ENCODE measurements around the gene LONP1.
"Not testable (repeated sequence)": the region's sequence is repeated elsewhere in the genome, so short reads cannot be mapped to it uniquely, and the experiment has no call there.

The LONP1 gene

DNA sequence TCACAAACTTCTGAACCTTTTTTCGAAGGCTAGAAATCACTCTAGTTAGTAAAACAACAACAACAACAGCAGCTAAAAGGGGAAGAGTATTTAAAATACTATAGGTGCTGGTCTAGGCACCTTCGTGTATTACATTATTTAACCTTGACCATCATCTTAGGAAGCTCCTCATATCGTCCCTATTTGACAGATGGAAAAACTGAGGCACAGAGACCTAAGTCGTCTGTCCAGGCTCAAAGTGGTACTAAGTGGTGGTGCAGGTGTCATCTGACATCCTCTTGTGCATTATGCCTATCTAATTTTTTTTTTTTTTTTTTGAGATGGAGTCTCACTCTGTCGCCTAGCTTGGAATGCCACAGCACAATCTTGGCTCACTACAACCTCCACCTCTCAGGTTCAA lies 29.6 kb upstream of the LONP1 start:
- TF ChIP-seq, protein P1, sequence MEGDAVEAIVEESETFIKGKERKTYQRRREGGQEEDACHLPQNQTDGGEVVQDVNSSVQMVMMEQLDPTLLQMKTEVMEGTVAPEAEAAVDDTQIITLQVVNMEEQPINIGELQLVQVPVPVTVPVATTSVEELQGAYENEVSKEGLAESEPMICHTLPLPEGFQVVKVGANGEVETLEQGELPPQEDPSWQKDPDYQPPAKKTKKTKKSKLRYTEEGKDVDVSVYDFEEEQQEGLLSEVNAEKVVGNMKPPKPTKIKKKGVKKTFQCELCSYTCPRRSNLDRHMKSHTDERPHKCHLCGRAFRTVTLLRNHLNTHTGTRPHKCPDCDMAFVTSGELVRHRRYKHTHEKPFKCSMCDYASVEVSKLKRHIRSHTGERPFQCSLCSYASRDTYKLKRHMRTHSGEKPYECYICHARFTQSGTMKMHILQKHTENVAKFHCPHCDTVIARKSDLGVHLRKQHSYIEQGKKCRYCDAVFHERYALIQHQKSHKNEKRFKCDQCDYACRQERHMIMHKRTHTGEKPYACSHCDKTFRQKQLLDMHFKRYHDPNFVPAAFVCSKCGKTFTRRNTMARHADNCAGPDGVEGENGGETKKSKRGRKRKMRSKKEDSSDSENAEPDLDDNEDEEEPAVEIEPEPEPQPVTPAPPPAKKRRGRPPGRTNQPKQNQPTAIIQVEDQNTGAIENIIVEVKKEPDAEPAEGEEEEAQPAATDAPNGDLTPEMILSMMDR (IDR thresholded peaks at IDR 0.05; ENCODE audit: low read depth, low read length, missing control alignments) = no peak
- no peak overlapping the region for H3K4me3 ChIP-seq (ENCODE audit: low read depth, low read length)
- no peak for DNase-seq (ENCODE audit: low read depth)

DNA sequence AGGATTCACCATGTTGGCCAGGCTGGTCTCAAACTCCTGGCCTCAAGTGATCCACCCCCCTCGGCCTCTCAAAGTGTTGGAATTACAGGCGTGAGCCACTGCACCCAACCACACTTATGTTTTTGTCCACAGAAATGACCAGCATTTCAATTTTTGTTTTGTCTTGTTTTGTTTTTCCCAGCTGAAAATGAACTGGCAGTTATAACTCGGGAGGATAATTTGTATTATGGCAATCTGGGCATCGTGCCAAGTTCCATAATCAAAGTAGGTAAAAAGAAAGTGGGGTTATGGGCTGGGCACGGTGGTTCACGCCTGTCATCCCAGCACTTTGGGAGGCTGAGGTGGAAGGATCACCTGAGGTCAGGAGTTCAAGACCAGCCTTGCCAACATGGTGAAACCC lies 29.0 kb upstream of the LONP1 start:
- H3K4me3 ChIP-seq (ENCODE audit: low read depth, low read length); DNase-seq (ENCODE audit: low read depth): not testable (repeated sequence)

DNA sequence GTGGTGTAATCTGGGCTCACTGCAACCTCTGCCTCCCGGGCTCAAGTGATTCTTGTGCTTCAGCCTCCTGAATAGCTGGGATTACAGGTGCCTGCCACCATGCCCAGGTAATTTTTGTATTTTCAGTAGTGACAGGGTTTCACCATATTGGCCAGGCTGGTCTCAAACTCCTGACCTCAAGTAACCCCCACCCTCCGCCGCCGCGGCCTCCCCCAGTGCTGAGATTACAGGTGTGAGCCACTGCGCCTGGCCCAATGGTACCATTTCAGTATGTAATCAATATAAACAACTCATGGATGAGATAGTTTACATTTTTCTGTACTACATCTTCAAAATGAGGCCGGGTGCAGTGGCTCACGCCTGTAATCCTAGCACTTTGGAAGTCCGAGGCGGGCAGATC lies 25.1 kb upstream of the LONP1 start:
- DNase-seq (ENCODE audit: low read depth); H3K4me3 ChIP-seq (ENCODE audit: low read depth, low read length): not testable (repeated sequence)

DNA sequence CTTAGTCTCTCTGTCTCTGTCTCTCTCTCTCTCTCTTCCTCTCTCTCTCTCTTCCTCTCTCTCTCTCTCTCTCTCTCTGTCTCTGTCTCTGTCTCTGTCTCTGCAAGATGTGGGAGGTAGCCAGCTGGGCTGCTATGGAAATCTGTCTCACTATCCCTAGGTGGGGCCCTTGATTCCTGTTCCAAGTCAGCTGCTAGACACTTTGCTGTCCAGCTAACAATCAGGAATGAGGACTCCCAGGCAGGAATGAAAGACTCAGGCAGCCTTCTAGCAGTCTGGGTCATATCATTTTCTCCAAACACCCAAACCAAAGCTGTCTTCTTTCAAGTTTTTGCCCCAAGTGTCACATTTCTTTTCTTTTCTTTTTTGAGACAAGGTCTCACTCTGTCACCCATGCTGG lies 23.7 kb upstream of the LONP1 start:
- DNase-seq (ENCODE audit: low read depth) = no peak
- H3K4me3 ChIP-seq (ENCODE audit: low read depth, low read length) = no peak overlapping the region

DNA sequence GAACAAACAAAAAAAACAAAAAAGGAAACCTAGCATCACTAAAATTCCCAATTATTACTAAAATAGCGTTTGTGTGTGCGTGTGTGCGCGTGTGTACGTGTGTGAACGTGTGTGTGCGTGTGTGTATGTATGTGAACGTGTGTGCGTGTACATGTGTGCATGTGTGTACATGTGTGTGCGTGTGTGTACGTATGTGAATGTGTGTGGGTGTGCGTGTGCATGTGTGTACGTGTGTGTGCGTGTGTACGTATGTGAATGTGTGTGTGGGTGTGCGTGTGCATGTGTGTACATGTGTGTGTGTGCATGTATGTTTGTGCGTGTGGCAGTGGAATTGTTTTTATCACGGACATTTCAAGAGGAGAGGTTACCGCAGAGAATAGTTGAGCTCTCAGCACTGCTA lies 22.1 kb upstream of the LONP1 start:
- no peak for DNase-seq (ENCODE audit: low read depth)
- TF ChIP-seq, protein P1 (IDR thresholded peaks at IDR 0.05; ENCODE audit: low read depth, low read length, missing control alignments) = no peak
- no peak overlapping the region for H3K4me3 ChIP-seq (ENCODE audit: low read depth, low read length)

More for the DNA sequence above, 23.7 kb upstream of the LONP1 start:
- TF ChIP-seq, protein P1 (IDR thresholded peaks at IDR 0.05; ENCODE audit: low read depth, low read length, missing control alignments) = no peak

DNA sequence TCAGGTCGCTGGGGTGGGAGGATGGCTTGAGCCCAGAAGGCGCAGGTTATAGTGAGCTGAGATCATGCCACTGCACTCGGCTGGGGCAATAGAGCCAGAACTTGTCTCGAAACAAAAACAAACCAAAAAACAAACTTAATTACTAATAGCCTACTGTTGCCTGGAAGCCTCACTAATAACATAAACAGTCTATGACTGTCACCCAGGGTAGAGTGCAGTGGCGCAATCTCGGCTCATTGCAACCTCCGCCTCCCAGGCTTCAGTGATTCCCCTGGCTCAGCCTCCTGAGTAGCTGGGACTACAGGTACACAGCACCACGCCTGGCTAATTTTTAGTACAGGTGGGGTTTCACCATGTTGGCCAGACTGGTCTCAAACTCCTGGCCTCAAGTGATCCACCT lies 18.5 kb upstream of the LONP1 start:
- no peak overlapping the region for H3K4me3 ChIP-seq (ENCODE audit: low read depth, low read length)
- TF ChIP-seq, protein P1 (IDR thresholded peaks at IDR 0.05; ENCODE audit: low read depth, low read length, missing control alignments) = no peak
- no peak for DNase-seq (ENCODE audit: low read depth)

DNA sequence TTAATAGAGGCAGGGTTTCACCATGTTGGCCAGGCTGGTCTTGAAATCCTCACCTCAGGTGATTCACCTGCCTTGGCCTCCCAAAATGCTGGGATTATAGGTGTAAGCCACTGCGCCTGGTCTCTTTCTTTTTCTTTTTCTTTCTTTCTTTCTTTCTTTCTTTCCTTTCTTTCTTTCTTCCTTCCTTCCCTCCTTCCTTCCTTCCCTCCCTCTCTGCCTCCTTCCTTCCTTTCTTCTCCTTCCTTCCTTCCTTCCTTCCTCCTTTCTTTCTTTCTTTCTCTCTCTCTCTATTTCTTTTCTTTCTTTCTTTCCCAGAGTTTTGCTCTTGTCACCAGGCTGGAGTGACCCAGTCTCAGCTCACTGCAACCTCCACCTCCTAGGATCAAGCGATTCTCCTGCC lies 13.2 kb upstream of the LONP1 start:
- not testable (repeated sequence) for H3K4me3 ChIP-seq (ENCODE audit: low read depth, low read length); DNase-seq (ENCODE audit: low read depth)

DNA sequence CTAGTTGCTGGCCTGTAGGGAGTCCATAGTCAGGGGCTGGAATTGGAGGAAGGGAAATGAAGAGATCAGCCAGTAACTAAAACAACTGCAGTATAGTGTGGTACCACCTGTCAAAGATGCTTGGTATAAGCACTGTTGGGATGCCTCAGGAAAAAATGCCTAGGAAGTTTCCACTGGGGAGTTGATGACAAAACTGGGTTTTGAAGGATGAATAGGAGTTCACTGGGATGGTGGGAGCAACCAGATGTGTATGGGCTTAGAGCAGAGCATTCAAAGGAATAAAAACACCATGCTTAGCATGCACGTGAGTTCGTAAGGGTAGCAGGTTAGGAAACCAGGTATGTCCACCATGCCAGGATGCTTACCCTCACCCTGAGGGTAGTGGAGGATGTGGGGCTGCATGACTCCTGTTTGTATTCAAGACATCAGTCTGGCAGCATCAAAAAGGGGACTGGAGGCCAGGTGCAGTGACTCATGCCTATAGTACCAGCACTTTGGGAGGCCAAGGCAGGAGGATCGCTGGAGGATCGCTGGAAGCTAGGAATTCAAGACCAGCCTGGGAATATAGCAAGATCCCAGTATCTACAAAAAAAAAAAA lies 7.6 kb upstream of the LONP1 start:
- TF ChIP-seq, protein P1 (IDR thresholded peaks at IDR 0.05; ENCODE audit: low read depth, low read length, missing control alignments) = no peak
- no peak overlapping the region for H3K4me3 ChIP-seq (ENCODE audit: low read depth, low read length)
- DNase-seq (ENCODE audit: low read depth) = no peak
